WTC11 (cell line): Measurements from ENCODE around the gene PRDM15.

Source experiments
- CTCF ChIP-seq: fragments of 200-600 bp; IDR thresholded peaks from 2 replicates; pipeline ENCODE4 v1.8.0; 2022; ENCODE audit warnings: antibody characterized with exemption
- FOXJ3 ChIP-seq: sonication (generic); formaldehyde crosslinking; IDR thresholded peaks from 2 replicates; pipeline ENCODE4 v1.9.0; 2021; ENCODE audit warnings: missing genetic modification reagents, mild to moderate bottlenecking, borderline replicate concordance
- NFE2L1 ChIP-seq: sonication (generic); formaldehyde crosslinking; IDR thresholded peaks from 2 replicates; pipeline ENCODE4 v1.8.1; 2023; ENCODE audit warnings: missing genetic modification reagents

GRCh38 chr21:41768437-41769042 lies 110.6 kb downstream of the PRDM15 start:
- no peak for TF ChIP-seq NFE2L1
- TF ChIP-seq CTCF, result no peak
- no peak for TF ChIP-seq FOXJ3 (CRISPR knock-in tag)
